Left ventricle myocardium inferior (tissue), 1 donor: Measurements from ENCODE around the gene TBC1D2. TPM values are rescaled to one million over a fixed set of nuclear protein-coding genes. Genes with fewer than 3 reads are reported as not detected.
A peak's percentile ranks its signal among the peaks of the same experiment; 100 is the strongest.

Source experiments
- DNase-seq: peaks from one replicate; pipeline ENCODE4 v3.0.0-alpha.2; 2020
- H3K27ac ChIP-seq: fragments of 200-600 bp; replicated peaks from 2 replicates; pipeline ENCODE4 v1.8.0; 2021
- H3K27me3 ChIP-seq: fragments of 200-600 bp; 2 replicates; pipeline ENCODE4 v1.8.0; 2021; ENCODE audit warnings: low read depth
- H3K36me3 ChIP-seq: fragments of 200-600 bp; 2 replicates; pipeline ENCODE4 v1.8.0; 2021
- H3K4me1 ChIP-seq: fragments of 200-600 bp; 2 replicates; pipeline ENCODE4 v1.8.0; 2021
- H3K4me3 ChIP-seq: fragments of 200-600 bp; 2 replicates; pipeline ENCODE4 v1.8.0; 2021; ENCODE audit warnings: mild to moderate bottlenecking, moderate library complexity
- H3K9me3 ChIP-seq: fragments of 200-600 bp; replicated peaks from 2 replicates; pipeline ENCODE4 v1.8.0; 2021
- CTCF ChIP-seq: fragments of 200-600 bp; IDR thresholded peaks from 2 replicates; pipeline ENCODE4 v1.8.0; 2021; ENCODE audit warnings: antibody characterized with exemption, mild to moderate bottlenecking, borderline replicate concordance
- intact Hi-C: fragments of 100-400 bp; cut with micrococcal nuclease; formaldehyde crosslinking; loops from one replicate; pipeline ENCODE4 v1.11.0; 2022
- total RNA-seq: library from RNA; stranded (reverse); fragmentation: NEBNext Ultra II Directional; extraction: Animal tissue kit (Norgen Biotek cat#: 25700); gene quantifications from one replicate; pipeline ENCODE4 v1.2.1, GENCODE V29; 2021
- donor health status: DM: no; HTN: yes; CAD: no; lungs with severe emphysema.

Gene TBC1D2
- total RNA-seq, 1 donor from 2014 or later = 1.7 TPM

GRCh38 chr9:98248737-98249474 lies 6.5 kb downstream of the TBC1D2 start:
- DNase-seq = peak; percentile 72
- H3K27ac ChIP-seq = peak overlapping the region; percentile 82
- no peak for TF ChIP-seq CTCF
- no peaks in the 10 kb centered on the region for H3K27me3 ChIP-seq
- H3K4me3 ChIP-seq = no peak overlapping the region
- peaks cover 33% of the 10 kb centered on the region for H3K4me1 ChIP-seq
- intact Hi-C loops = no loop called here
- H3K9me3 ChIP-seq = no peaks in the 10 kb centered on the region
- H3K36me3 ChIP-seq = no peaks in the 10 kb centered on the region

GRCh38 chr9:98247831-98248657 lies 7.4 kb downstream of the TBC1D2 start:
- H3K4me1 ChIP-seq = peaks cover 24% of the 10 kb centered on the region
- H3K27me3 ChIP-seq = no peaks in the 10 kb centered on the region
- TF ChIP-seq CTCF = no peak
- no peak overlapping the region for H3K4me3 ChIP-seq
- peaks cover 3% of the 10 kb centered on the region for H3K36me3 ChIP-seq
- DNase-seq = no peak
- intact Hi-C loops = no loop called here
- peak overlapping the region; percentile 82 for H3K27ac ChIP-seq
- no peaks in the 10 kb centered on the region for H3K9me3 ChIP-seq

- H3K27me3 ChIP-seq = no peaks in the 10 kb centered on the region
- H3K4me3 ChIP-seq = no peak overlapping the region
- H3K9me3 ChIP-seq = no peaks in the 10 kb centered on the region
- no peak for TF ChIP-seq CTCF
- H3K27ac ChIP-seq = no peak overlapping the region
- peaks cover 21% of the 10 kb centered on the region for H3K36me3 ChIP-seq
- H3K4me1 ChIP-seq = no peaks in the 10 kb centered on the region
- intact Hi-C loops = no loop called here
- DNase-seq = no peak
Measured at GRCh38 chr9:98242426-98242825, 13.0 kb downstream of the TBC1D2 start.

GRCh38 chr9:98241357-98242300 lies 13.8 kb downstream of the TBC1D2 start:
- no peaks in the 10 kb centered on the region for H3K27me3 ChIP-seq
- no peaks in the 10 kb centered on the region for H3K4me1 ChIP-seq
- H3K4me3 ChIP-seq = no peak overlapping the region
- peaks cover 21% of the 10 kb centered on the region for H3K36me3 ChIP-seq
- TF ChIP-seq CTCF = no peak
- H3K9me3 ChIP-seq = no peaks in the 10 kb centered on the region
- H3K27ac ChIP-seq = no peak overlapping the region
- no peak for DNase-seq
- intact Hi-C loops = no loop called here

- DNase-seq = no peak
- Histone ChIP-seq H3K27me3 (no peaks in the 10 kb centered on the region), H3K27ac (no peak overlapping the region), H3K9me3 (no peaks in the 10 kb centered on the region), H3K36me3 (peaks cover 21% of the 10 kb centered on the region), H3K4me3 (no peak overlapping the region), H3K4me1 (no peaks in the 10 kb centered on the region)
- TF ChIP-seq CTCF = no peak
- intact Hi-C loops = no loop called here
Measured at GRCh38 chr9:98240475-98240874, 15.0 kb downstream of the TBC1D2 start.
